K562 (cell line): ENCODE data around the gene CHPF. TPM values are rescaled to one million over a fixed set of nuclear protein-coding genes. Genes with fewer than 3 reads are reported as not detected.

ENCODE experiments used
- ADNP ChIP-seq: fragments of 200-800 bp; sonication (Bioruptor generic); IDR thresholded peaks from 2 replicates; pipeline ENCODE4 v1.6.1; 2016; ENCODE audit warnings: missing genetic modification characterization, missing compliant biosample characterization
- ARID2 ChIP-seq: fragments of 450-650 bp; IDR thresholded peaks from 2 replicates; pipeline ENCODE4 v1.6.1; 2017; ENCODE audit warnings: antibody characterized with exemption, mild to moderate bottlenecking
- BCL6 ChIP-seq: fragments of 250-450 bp; sonication (Bioruptor Pico); IDR thresholded peaks from 2 replicates; pipeline ENCODE4 v1.4.0; 2020
- CBFB ChIP-seq: sonication (generic); formaldehyde crosslinking; IDR thresholded peaks from 2 replicates; pipeline ENCODE4 v1.4.0; 2020; ENCODE audit warnings: mild to moderate bottlenecking, missing genetic modification reagents
- DIDO1 ChIP-seq: fragments of 450-650 bp; IDR thresholded peaks from 2 replicates; pipeline ENCODE4 v1.6.1; 2016; ENCODE audit warnings: low read depth, missing biosample characterization, missing genetic modification characterization
- HLTF ChIP-seq: fragments of 450-650 bp; IDR thresholded peaks from 2 replicates; pipeline ENCODE4 v1.6.1; 2016
- NCOA1 ChIP-seq: fragments of 450-650 bp; IDR thresholded peaks from 2 replicates; pipeline ENCODE4 v1.6.1; 2016; ENCODE audit warnings: low read depth
- SMARCE1 ChIP-seq: fragments of 450-650 bp; IDR thresholded peaks from 2 replicates; pipeline ENCODE4 v1.7.1; 2016; ENCODE audit warnings: mild to moderate bottlenecking
- ZNF431 ChIP-seq: sonication (generic); formaldehyde crosslinking; IDR thresholded peaks from 2 replicates; pipeline ENCODE4 v1.8.0; 2022; ENCODE audit warnings: mild to moderate bottlenecking, missing genetic modification reagents
- polyA plus RNA-seq, 8 experiments: library from polyadenylated mRNA; depleted of rRNA in 4 of 8; stranded (reverse) in 5 of 8; unstranded in 3 of 8; fragments of >200 nt; fragmentation: Nextera tagmentation in 2 of 8; fragmentation: Illumina TruSeq in 1 of 8; extraction: Ambion mirVana in 2 of 8; extraction: Trizol in 1 of 8; gene quantifications; 2 replicates each; pipeline versions ENCODE4 v1.2.1 to v1.2.3, GENCODE V29; 2011 to 2014; ENCODE audit warnings: inconsistent platforms in 1 of 8, missing spikeins in 1 of 8
- total RNA-seq, 7 experiments: library from RNA; depleted of rRNA in 6 of 7; stranded (reverse); fragments of >200 nt in 6 of 7; fragmentation: Illumina TruSeq in 2 of 7; extraction: Trizol in 2 of 7; gene quantifications; 2 replicates each; pipeline versions ENCODE4 v1.2.1 to v1.2.3, GENCODE V29; 2011 to 2021; ENCODE audit warnings: low replicate concordance in 1 of 7
- TF ChIP-seq, protein P1 (sequence below): fragments of 250-450 bp; sonication (Bioruptor Pico); IDR thresholded peaks from 2 replicates; pipeline ENCODE4 v1.5.1; 2021; ENCODE audit warnings: mild to moderate bottlenecking
- TF ChIP-seq, protein P2 (sequence below): fragments of 450-650 bp; IDR thresholded peaks from 2 replicates; pipeline ENCODE4 v1.6.1; 2018; ENCODE audit not compliant: partially characterized antibody
- TF ChIP-seq, protein P3 (sequence below): fragments of 250-450 bp; sonication (Bioruptor Pico); IDR thresholded peaks from 2 replicates; pipeline ENCODE4 v1.8.0; 2022; ENCODE audit warnings: inconsistent platforms, mild to moderate bottlenecking, moderate library complexity, borderline replicate concordance
- TF ChIP-seq, protein P4 (sequence below): sonication (generic); formaldehyde crosslinking; IDR thresholded peaks from 2 replicates; pipeline ENCODE4 v1.8.1; 2023; ENCODE audit warnings: missing genetic modification reagents, mild to moderate bottlenecking, borderline replicate concordance
- TF ChIP-seq, protein P5 (sequence below): fragments of 200-800 bp; sonication (Bioruptor generic); IDR thresholded peaks from 2 replicates; pipeline ENCODE4 v1.6.1; 2017; ENCODE audit warnings: missing genetic modification characterization, missing compliant biosample characterization

Gene CHPF
- total and polyA plus RNA-seq, 9 of the 15 experiments (the other 6 are each of a cell fraction or from before 2014, with no cell fraction given), result 0.15 to 57.2 (median 7.9) TPM

DNA sequence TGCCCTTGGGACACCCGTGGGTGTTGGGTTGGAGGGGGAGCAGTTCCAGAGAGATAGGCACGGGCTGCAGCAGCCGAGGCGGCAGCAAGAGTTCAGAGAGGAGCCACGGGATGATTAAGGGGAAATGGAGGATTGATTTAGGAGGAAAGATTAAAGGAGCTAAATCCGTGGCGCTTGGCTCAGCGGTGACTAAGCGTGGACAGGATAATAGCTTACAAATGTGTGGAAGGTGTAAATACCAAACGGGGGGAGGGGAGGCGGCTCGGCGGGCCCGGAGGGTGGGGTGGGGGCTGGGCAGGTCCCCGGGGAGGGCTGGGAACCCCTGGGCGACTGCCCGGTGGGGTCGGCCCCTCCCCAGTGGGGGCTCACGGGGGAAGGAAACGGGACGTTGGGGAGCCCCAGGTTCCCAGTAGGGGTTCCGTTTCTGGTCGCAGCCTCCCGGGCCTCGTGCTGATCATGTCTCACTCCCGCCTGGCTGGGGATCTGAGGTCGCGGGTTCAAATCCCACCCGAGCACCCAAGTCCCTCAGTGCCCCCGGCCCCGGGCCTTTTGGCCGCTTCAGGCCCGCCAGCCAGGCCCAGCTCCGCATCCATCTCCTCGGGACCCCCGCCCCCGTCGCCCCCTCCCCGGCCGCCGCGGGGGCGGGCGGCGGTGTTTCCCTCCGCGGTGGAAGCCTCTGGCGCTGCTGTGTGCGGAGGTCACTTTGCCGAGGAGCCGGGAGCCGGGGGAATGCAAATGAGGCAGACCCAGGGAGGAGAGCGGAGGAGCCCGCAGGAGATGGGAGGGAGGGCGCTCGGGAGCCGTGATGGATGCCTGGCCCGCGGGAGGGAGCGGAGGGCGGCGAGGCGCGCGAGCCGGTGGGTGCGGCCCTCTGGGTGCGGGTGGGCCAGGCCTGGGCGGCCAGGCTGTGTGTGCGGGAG lies 21.2 kb downstream of the CHPF start (continued):
- TF ChIP-seq, protein P1, sequence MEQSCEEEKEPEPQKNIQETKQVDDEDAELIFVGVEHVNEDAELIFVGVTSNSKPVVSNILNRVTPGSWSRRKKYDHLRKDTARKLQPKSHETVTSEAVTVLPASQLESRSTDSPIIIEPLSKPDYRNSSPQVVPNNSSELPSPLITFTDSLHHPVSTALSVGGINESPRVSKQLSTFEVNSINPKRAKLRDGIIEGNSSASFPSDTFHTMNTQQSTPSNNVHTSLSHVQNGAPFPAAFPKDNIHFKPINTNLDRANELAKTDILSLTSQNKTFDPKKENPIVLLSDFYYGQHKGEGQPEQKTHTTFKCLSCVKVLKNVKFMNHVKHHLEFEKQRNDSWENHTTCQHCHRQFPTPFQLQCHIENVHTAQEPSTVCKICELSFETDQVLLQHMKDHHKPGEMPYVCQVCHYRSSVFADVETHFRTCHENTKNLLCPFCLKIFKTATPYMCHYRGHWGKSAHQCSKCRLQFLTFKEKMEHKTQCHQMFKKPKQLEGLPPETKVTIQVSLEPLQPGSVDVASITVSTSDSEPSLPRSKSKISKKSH (CRISPR knock-in tag), result no peak
- TF ChIP-seq, protein P2, sequence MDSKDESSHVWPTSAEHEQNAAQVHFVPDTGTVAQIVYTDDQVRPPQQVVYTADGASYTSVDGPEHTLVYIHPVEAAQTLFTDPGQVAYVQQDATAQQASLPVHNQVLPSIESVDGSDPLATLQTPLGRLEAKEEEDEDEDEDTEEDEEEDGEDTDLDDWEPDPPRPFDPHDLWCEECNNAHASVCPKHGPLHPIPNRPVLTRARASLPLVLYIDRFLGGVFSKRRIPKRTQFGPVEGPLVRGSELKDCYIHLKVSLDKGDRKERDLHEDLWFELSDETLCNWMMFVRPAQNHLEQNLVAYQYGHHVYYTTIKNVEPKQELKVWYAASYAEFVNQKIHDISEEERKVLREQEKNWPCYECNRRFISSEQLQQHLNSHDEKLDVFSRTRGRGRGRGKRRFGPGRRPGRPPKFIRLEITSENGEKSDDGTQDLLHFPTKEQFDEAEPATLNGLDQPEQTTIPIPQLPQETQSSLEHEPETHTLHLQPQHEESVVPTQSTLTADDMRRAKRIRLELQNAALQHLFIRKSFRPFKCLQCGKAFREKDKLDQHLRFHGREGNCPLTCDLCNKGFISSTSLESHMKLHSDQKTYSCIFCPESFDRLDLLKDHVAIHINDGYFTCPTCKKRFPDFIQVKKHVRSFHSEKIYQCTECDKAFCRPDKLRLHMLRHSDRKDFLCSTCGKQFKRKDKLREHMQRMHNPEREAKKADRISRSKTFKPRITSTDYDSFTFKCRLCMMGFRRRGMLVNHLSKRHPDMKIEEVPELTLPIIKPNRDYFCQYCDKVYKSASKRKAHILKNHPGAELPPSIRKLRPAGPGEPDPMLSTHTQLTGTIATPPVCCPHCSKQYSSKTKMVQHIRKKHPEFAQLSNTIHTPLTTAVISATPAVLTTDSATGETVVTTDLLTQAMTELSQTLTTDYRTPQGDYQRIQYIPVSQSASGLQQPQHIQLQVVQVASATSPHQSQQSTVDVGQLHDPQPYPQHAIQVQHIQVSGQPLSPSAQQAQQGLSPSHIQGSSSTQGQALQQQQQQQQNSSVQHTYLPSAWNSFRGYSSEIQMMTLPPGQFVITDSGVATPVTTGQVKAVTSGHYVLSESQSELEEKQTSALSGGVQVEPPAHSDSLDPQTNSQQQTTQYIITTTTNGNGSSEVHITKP, result no peak
- TF ChIP-seq, protein P3, sequence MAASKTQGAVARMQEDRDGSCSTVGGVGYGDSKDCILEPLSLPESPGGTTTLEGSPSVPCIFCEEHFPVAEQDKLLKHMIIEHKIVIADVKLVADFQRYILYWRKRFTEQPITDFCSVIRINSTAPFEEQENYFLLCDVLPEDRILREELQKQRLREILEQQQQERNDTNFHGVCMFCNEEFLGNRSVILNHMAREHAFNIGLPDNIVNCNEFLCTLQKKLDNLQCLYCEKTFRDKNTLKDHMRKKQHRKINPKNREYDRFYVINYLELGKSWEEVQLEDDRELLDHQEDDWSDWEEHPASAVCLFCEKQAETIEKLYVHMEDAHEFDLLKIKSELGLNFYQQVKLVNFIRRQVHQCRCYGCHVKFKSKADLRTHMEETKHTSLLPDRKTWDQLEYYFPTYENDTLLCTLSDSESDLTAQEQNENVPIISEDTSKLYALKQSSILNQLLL, result no peak
- TF ChIP-seq ZNF431 (CRISPR knock-in tag), result no peak
- TF ChIP-seq SMARCE1, result peak; percentile 65
- TF ChIP-seq BCL6 (CRISPR knock-in tag), result no peak
- no peak for TF ChIP-seq CBFB (CRISPR knock-in tag)
- TF ChIP-seq, protein P4, sequence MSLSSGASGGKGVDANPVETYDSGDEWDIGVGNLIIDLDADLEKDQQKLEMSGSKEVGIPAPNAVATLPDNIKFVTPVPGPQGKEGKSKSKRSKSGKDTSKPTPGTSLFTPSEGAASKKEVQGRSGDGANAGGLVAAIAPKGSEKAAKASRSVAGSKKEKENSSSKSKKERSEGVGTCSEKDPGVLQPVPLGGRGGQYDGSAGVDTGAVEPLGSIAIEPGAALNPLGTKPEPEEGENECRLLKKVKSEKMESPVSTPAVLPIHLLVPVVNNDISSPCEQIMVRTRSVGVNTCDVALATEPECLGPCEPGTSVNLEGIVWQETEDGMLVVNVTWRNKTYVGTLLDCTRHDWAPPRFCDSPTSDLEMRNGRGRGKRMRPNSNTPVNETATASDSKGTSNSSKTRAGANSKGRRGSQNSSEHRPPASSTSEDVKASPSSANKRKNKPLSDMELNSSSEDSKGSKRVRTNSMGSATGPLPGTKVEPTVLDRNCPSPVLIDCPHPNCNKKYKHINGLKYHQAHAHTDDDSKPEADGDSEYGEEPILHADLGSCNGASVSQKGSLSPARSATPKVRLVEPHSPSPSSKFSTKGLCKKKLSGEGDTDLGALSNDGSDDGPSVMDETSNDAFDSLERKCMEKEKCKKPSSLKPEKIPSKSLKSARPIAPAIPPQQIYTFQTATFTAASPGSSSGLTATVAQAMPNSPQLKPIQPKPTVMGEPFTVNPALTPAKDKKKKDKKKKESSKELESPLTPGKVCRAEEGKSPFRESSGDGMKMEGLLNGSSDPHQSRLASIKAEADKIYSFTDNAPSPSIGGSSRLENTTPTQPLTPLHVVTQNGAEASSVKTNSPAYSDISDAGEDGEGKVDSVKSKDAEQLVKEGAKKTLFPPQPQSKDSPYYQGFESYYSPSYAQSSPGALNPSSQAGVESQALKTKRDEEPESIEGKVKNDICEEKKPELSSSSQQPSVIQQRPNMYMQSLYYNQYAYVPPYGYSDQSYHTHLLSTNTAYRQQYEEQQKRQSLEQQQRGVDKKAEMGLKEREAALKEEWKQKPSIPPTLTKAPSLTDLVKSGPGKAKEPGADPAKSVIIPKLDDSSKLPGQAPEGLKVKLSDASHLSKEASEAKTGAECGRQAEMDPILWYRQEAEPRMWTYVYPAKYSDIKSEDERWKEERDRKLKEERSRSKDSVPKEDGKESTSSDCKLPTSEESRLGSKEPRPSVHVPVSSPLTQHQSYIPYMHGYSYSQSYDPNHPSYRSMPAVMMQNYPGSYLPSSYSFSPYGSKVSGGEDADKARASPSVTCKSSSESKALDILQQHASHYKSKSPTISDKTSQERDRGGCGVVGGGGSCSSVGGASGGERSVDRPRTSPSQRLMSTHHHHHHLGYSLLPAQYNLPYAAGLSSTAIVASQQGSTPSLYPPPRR (CRISPR knock-in tag), result no peak
- no peak for TF ChIP-seq ARID2
- TF ChIP-seq, protein P5, sequence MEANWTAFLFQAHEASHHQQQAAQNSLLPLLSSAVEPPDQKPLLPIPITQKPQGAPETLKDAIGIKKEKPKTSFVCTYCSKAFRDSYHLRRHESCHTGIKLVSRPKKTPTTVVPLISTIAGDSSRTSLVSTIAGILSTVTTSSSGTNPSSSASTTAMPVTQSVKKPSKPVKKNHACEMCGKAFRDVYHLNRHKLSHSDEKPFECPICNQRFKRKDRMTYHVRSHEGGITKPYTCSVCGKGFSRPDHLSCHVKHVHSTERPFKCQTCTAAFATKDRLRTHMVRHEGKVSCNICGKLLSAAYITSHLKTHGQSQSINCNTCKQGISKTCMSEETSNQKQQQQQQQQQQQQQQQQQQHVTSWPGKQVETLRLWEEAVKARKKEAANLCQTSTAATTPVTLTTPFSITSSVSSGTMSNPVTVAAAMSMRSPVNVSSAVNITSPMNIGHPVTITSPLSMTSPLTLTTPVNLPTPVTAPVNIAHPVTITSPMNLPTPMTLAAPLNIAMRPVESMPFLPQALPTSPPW (CRISPR knock-in tag), result peak; percentile 78
- TF ChIP-seq ADNP, result peak; percentile 91
- TF ChIP-seq NCOA1, result no peak
- no peak for TF ChIP-seq DIDO1
- TF ChIP-seq HLTF, result 0 out of 2 replicates have a peak, but pooled peaks have one; percentile 13
